ENCODE data around the gene SAA1. TPM values are rescaled to one million over a fixed set of nuclear protein-coding genes. Genes with fewer than 3 reads are reported as not detected.

Gene SAA1
- 0.45 TPM in 1 of 2 replicates, not detected in the other for total RNA-seq (ENCODE audit: low replicate concordance)

GRCh38 chr11:18265949-18266348 lies at the start of gene SAA1:
TSS of gene SAA1 (plus strand) at chr11:18266264. CDS start at chr11:18266888, 624 bp downstream.

DNA sequence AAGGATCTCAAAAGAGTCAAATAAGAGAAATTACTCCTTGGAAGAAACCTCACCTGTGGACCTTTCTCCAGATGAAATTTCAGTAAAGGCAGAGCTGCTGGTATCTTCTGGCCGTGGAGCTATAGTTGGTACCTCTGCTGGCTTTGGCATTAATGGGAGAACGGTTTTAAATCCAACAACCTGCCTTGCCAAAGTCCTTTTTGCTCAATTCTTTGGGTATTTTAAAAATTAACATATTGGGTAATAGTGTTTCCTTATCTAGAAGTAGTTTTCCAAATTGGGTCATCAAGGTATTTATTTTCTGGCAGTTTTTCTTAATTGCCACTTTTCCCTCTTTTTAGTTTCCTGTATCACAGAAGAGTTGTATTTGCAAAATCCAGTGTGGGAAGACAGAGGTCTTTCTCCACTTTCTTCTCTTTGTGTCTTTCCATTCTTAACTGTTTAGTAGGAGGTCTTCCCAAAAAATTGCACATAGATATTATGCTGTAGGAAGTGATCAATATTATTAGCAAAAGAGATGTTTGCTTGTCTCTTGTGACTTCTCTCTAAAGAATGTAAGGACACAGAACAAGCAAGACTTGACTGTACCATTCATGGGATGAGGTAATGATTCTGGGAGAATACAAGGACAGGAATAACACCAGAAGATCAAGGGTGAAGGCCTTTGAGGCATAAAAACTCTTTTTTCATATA lies 29.3 kb upstream of the SAA1 start, which contains the start of gene SAA4:
Gene SAA4 (minus strand): TSS at position 139 of the 693 bp plus-strand sequence. CDS start 876 bp downstream, outside the sequence.

GRCh38 chr11:18248561-18248960 lies 17.5 kb upstream of the SAA1 start, which contains the start of gene SAA2:
TSS of gene SAA2 (minus strand) at chr11:18248668. CDS start at chr11:18248011, 657 bp downstream.

Other genes starting within 250 kb of the SAA1 start
- gene TPH1, start 220.0 kb upstream of the SAA1 start, total RNA-seq (ENCODE audit: low replicate concordance) = under 0.01 TPM in 1 of 2 replicates, not detected in the other
- 12.5 and 23.3 TPM in 2 replicates for gene SAAL1, start 160.2 kb upstream of the SAA1 start, total RNA-seq (ENCODE audit: low replicate concordance)
- not detected in 2 replicates for gene MRGPRX3, start 133.7 kb upstream of the SAA1 start, total RNA-seq (ENCODE audit: low replicate concordance)
- not detected in 2 replicates for gene MRGPRX4, start 93.4 kb upstream of the SAA1 start, total RNA-seq (ENCODE audit: low replicate concordance)
- not detected in 2 replicates for gene SAA4, start 29.5 kb upstream of the SAA1 start, total RNA-seq (ENCODE audit: low replicate concordance)
- gene SAA2, start 17.6 kb upstream of the SAA1 start, total RNA-seq (ENCODE audit: low replicate concordance) = 0.08 TPM in 1 of 2 replicates, not detected in the other
- gene HPS5, start 55.9 kb downstream of the SAA1 start, total RNA-seq (ENCODE audit: low replicate concordance) = 21.2 and 97.6 TPM in 2 replicates
- 35.2 and 49.8 TPM in 2 replicates for gene GTF2H1, start 56.3 kb downstream of the SAA1 start, total RNA-seq (ENCODE audit: low replicate concordance)
- 462 and 692 TPM in 2 replicates for gene LDHA, start 128.3 kb downstream of the SAA1 start, total RNA-seq (ENCODE audit: low replicate concordance)
- gene LDHC, start 146.1 kb downstream of the SAA1 start, total RNA-seq (ENCODE audit: low replicate concordance) = not detected in 2 replicates
- not detected in 2 replicates for gene LDHAL6A, start 189.6 kb downstream of the SAA1 start, total RNA-seq (ENCODE audit: low replicate concordance)